ENCODE data around the gene MRTFB.
"Not testable (repeated sequence)": the region's sequence is repeated elsewhere in the genome, so short reads cannot be mapped to it uniquely, and the experiment has no call there.

Gene MRTFB

GRCh38 chr16:14183962-14184361 lies 112.8 kb downstream of the MRTFB start:
- not testable (repeated sequence) for DNase-seq (ENCODE audit: low spot score)

GRCh38 chr16:14186007-14186794 lies 115.1 kb downstream of the MRTFB start:
- peak; percentile 28 for DNase-seq (ENCODE audit: low spot score)

- DNase-seq (ENCODE audit: low spot score) = no peak
Measured at GRCh38 chr16:14186795-14187221, 115.7 kb downstream of the MRTFB start.

- no peak for DNase-seq (ENCODE audit: low spot score)
Measured at GRCh38 chr16:14187517-14188338, 116.6 kb downstream of the MRTFB start.

- no peak for DNase-seq (ENCODE audit: low spot score)
Measured at GRCh38 chr16:14193316-14193871, 122.3 kb downstream of the MRTFB start.

GRCh38 chr16:14194721-14195120 lies 123.6 kb downstream of the MRTFB start:
- no peak for DNase-seq (ENCODE audit: low spot score)

GRCh38 chr16:14196011-14196410 lies 124.9 kb downstream of the MRTFB start:
- no peak for DNase-seq (ENCODE audit: low spot score)

GRCh38 chr16:14196539-14196938 lies 125.4 kb downstream of the MRTFB start:
- DNase-seq (ENCODE audit: low spot score) = no peak

- no peak for DNase-seq (ENCODE audit: low spot score)
Measured at GRCh38 chr16:14198012-14198411, 126.9 kb downstream of the MRTFB start.

- DNase-seq (ENCODE audit: low spot score) = no peak
Measured at GRCh38 chr16:14198572-14198971, 127.5 kb downstream of the MRTFB start.

GRCh38 chr16:14199199-14199598 lies 128.1 kb downstream of the MRTFB start:
- no peak for DNase-seq (ENCODE audit: low spot score)

GRCh38 chr16:14199624-14200023 lies 128.5 kb downstream of the MRTFB start:
- no peak for DNase-seq (ENCODE audit: low spot score)

- no peak for DNase-seq (ENCODE audit: low spot score)
Measured at GRCh38 chr16:14202095-14202494, 131.0 kb downstream of the MRTFB start.

- no peak for DNase-seq (ENCODE audit: low spot score)
Measured at GRCh38 chr16:14202697-14203096, 131.6 kb downstream of the MRTFB start.

GRCh38 chr16:14203166-14203565 lies 132.0 kb downstream of the MRTFB start:
- no peak for DNase-seq (ENCODE audit: low spot score)

GRCh38 chr16:14205666-14206065 lies 134.5 kb downstream of the MRTFB start:
- no peak for DNase-seq (ENCODE audit: low spot score)

- no peak for DNase-seq (ENCODE audit: low spot score)
Measured at GRCh38 chr16:14211856-14212543, 140.9 kb downstream of the MRTFB start.

GRCh38 chr16:14215941-14216340 lies 144.8 kb downstream of the MRTFB start:
- no peak for DNase-seq (ENCODE audit: low spot score)

GRCh38 chr16:14219983-14220382 lies 148.9 kb downstream of the MRTFB start:
- DNase-seq (ENCODE audit: low spot score) = no peak

- no peak for DNase-seq (ENCODE audit: low spot score)
Measured at GRCh38 chr16:14223632-14224031, 152.5 kb downstream of the MRTFB start.

- DNase-seq (ENCODE audit: low spot score) = no peak
Measured at GRCh38 chr16:14225457-14225856, 154.3 kb downstream of the MRTFB start.
